Stomach (tissue), 9 donors: Measurements from ENCODE around the gene PDE4D. TPM values are rescaled to one million over a fixed set of nuclear protein-coding genes. Genes with fewer than 3 reads are reported as not detected.

Experiments
- DNase-seq, 2 donors: peaks; one replicate each; pipeline versions ENCODE4 v3.0.0 to v3.0.0-alpha.2; 2013 to 2019
- H3K27ac ChIP-seq, 5 donors: fragments of 200-600 bp in 4 of 5; sonication (generic) in 4 of 5; one replicate each; pipeline ENCODE4 v1.5.1; 2013 to 2019; ENCODE audit warnings: mild to moderate bottlenecking in 1 of 5, moderate library complexity in 1 of 5
- H3K27me3 ChIP-seq, 3 donors: fragments of 200-600 bp; sonication (generic); one replicate each; pipeline ENCODE4 v1.5.1; 2017 to 2019; ENCODE audit warnings: mixed run types in 1 of 3
- H3K36me3 ChIP-seq, 4 donors: fragments of 200-600 bp; sonication (generic); 1 replicate in 3 of 4; 2 replicates in 1 of 4; pipeline ENCODE4 v1.5.1; 2016 to 2019
- H3K4me1 ChIP-seq, 4 donors: fragments of 200-600 bp; sonication (generic); one replicate each; pipeline ENCODE4 v1.5.1; 2016 to 2019
- H3K4me3 ChIP-seq, 4 donors: fragments of 200-600 bp; sonication (generic) in 3 of 4; one replicate each; pipeline ENCODE4 v1.5.1; 2016 to 2019; ENCODE audit warnings: mild to moderate bottlenecking in 1 of 4
- H3K9me3 ChIP-seq, 4 donors: fragments of 200-600 bp; sonication (generic); one replicate each; pipeline ENCODE4 v1.5.1; 2016 to 2019
- EP300 ChIP-seq: sonication (generic); formaldehyde crosslinking; IDR thresholded peaks from one replicate; pipeline ENCODE4 v1.6.1; 2017; ENCODE audit warnings: antibody characterized with exemption
- POLR2A ChIP-seq, 4 donors: fragments of 450-650 bp; IDR thresholded peaks; one replicate each; pipeline ENCODE4 v1.6.1; 2016; ENCODE audit warnings: antibody characterized with exemption in 4 of 4, control low read depth in 2 of 4, mild to moderate bottlenecking in 1 of 4, moderate library complexity in 1 of 4
- POLR2AphosphoS5 ChIP-seq, 3 donors: sonication (generic); formaldehyde crosslinking; IDR thresholded peaks; one replicate each; pipeline ENCODE4 v1.6.1; 2016; ENCODE audit warnings: antibody characterized with exemption in 3 of 3
- WGBS, 5 donors: extraction: QIAGEN DNeasy Blood & Tissue Kit in 3 of 5; methylation state at CpG; one replicate each; pipeline versions ENCODE4 v1.1.5 to v1.1.7; 2013 to 2018; 5-methylcytosine and 5-hydroxymethylcytosine counted together
- intact Hi-C: fragments of 100-400 bp; cut with DNase I; formaldehyde crosslinking; loops from one replicate; pipeline ENCODE4 v1.15.1; 2023; ENCODE audit warnings: low total_unique reads
- polyA plus RNA-seq, 3 donors: library from polyadenylated mRNA; stranded (reverse); fragments of 200-250 nt; gene quantifications; one replicate each; pipeline ENCODE4 v1.2.3, GENCODE V29; 2013
- total RNA-seq, 5 donors: library from RNA; depleted of rRNA; stranded (reverse); fragments of >200 nt; gene quantifications; one replicate each; pipeline versions ENCODE4 v1.1.0 to v1.2.3, GENCODE V29; 2014 to 2016
- TF ChIP-seq, protein P1 (sequence below), 7 experiments: fragments of 450-650 bp in 4 of 7; fragments of 200-600 bp in 3 of 7; sonication (generic) in 3 of 7; IDR thresholded peaks; one replicate each; pipeline ENCODE4 v1.5.1; 2016 to 2019; ENCODE audit warnings: antibody characterized with exemption in 7 of 7, control low read depth in 2 of 7, mild to moderate bottlenecking in 1 of 7
- donor health status: healthy with polysubstance abuse.
- donor health status: Bipolar disorder and iron deficiency.
- donor health status: healthy.

The PDE4D gene
- total and polyA plus RNA-seq, 8 donors: 3.1 to 147 (median 97.3) TPM

- TF ChIP-seq POLR2AphosphoS5 (IDR thresholded peaks at IDR 0.05) (no peak), EP300 (no peak), POLR2A (IDR thresholded peaks at IDR 0.05) (no peak)
- TF ChIP-seq, protein P1, sequence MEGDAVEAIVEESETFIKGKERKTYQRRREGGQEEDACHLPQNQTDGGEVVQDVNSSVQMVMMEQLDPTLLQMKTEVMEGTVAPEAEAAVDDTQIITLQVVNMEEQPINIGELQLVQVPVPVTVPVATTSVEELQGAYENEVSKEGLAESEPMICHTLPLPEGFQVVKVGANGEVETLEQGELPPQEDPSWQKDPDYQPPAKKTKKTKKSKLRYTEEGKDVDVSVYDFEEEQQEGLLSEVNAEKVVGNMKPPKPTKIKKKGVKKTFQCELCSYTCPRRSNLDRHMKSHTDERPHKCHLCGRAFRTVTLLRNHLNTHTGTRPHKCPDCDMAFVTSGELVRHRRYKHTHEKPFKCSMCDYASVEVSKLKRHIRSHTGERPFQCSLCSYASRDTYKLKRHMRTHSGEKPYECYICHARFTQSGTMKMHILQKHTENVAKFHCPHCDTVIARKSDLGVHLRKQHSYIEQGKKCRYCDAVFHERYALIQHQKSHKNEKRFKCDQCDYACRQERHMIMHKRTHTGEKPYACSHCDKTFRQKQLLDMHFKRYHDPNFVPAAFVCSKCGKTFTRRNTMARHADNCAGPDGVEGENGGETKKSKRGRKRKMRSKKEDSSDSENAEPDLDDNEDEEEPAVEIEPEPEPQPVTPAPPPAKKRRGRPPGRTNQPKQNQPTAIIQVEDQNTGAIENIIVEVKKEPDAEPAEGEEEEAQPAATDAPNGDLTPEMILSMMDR (IDR thresholded peaks at IDR 0.05): no peak
- peak overlapping the region in 3 of 5 donors; percentile 13 to 52 (median 37) for H3K27ac ChIP-seq
- no peak for DNase-seq
These were observed 635.8 kb downstream of the PDE4D start for GRCh38 chr5:59257488-59258400.

DNA sequence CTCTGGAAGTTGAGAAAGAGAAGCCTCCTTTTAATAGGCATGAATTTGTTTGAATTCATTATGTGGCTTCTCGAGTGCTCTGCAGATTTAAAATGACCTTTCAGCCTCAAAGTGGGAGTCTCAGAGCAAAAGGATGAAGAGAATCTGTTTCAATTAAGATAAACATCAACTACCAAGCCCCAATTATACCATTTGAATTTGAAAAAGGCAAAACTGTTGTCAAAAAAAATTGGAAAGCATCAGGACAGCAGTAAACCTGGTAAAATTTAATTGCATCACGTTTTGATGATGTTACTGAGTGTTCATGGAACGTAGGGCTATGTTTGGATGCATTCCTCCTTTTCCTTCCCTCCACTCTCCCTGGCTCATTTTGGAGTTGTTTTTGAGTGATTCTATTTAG is 637.2 kb downstream of the PDE4D start:
- peak in 1 of 3 donors; percentile 1 for TF ChIP-seq POLR2AphosphoS5 (IDR thresholded peaks at IDR 0.05)
- TF ChIP-seq, protein P1 (IDR thresholded peaks at IDR 0.05): no peak
- Histone ChIP-seq H3K4me1 (peaks cover 0 to 51% (median 19%) of the 10 kb centered on the region in 4 donors), H3K27ac (peak overlapping the region in 3 of 5 donors; percentile 13 to 52 (median 37)), H3K9me3 (no peaks in the 10 kb centered on the region), H3K4me3 (no peak overlapping the region), H3K27me3 (no peaks in the 10 kb centered on the region), H3K36me3 (no peaks in the 10 kb centered on the region)
- intact Hi-C loops: no loop called here
- 49 to 62% (median 60%) methylated on average over 3 of the region's 3 CpGs for WGBS, 5 donors
- DNase-seq: no peak

More at GRCh38 chr5:59257488-59258400, 635.8 kb downstream of the PDE4D start:
- Histone ChIP-seq H3K36me3 (no peaks in the 10 kb centered on the region), H3K9me3 (no peaks in the 10 kb centered on the region), H3K27me3 (no peaks in the 10 kb centered on the region), H3K4me1 (peaks cover 0 to 54% (median 23%) of the 10 kb centered on the region in 4 donors), H3K4me3 (no peak overlapping the region)
- intact Hi-C loops: no loop called here
- WGBS, 5 donors: 69 to 87% (median 75%) methylated on average over 4 of the region's 4 CpGs

DNA sequence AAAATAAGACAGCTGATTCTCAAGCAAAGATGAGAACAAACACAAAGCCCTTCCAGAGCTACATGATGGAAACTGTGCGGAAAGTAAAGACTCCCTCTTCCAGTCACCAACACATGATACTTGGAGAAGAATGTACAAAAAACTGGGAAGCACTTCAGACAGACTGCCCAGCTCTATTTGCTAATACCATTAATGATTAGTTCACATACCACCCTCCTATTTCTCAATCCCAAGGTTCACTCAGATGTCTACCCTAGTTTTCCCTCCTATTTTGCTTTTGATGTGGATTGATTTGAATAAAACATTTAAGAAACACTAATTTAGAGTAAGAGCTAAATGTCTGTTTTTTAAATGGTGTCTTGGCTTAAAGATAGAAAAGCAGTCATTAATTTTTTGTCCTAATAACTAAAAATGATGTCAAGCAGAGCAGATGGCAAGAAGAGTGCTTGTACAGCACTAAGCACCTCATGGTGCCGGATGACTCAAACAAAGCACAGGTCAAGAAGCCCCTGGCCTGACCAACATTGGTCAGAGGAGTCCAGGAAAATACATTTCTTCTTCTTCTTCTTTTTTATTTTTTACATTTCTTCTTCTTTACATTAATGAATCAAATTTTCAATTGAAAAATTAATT is 639.4 kb downstream of the PDE4D start:
- Histone ChIP-seq H3K4me1 (peaks cover 0 to 35% (median 15%) of the 10 kb centered on the region in 4 donors), H3K9me3 (no peaks in the 10 kb centered on the region), H3K27ac (peak overlapping the region in 2 of 5 donors; percentile 12 to 30), H3K36me3 (no peaks in the 10 kb centered on the region), H3K27me3 (no peaks in the 10 kb centered on the region), H3K4me3 (no peak overlapping the region)
- no peak for DNase-seq
- TF ChIP-seq POLR2A (IDR thresholded peaks at IDR 0.05) (no peak), EP300 (no peak), POLR2AphosphoS5 (IDR thresholded peaks at IDR 0.05) (no peak)
- TF ChIP-seq, protein P1 (IDR thresholded peaks at IDR 0.05): no peak
- intact Hi-C loops: no loop called here
- 89 to 95% (median 92%) methylated on average over 2 of the region's 2 CpGs for WGBS, 5 donors

DNA sequence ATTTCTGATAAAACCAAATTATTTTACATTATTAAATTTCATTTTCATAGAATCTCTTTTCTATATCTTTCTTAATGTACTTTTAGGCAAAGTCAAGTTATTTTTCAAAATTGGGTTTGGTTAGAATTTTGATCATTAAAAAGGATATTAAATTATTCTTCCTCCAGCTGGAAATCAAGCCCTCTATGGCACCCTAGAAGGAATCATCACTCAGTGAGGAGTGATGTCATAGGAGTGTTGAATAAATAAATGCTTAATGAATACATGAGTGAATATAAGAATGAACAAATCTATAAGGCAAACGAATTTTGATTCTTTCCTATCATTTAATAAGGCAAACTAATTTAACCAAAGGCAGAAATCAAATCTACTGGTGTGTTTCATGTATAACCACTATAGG is 639.9 kb downstream of the PDE4D start:
- 54 to 75% (median 67%) methylated on average over 1 of the region's 1 CpG for WGBS, 5 donors
- TF ChIP-seq EP300 (no peak), POLR2A (IDR thresholded peaks at IDR 0.05) (no peak), POLR2AphosphoS5 (IDR thresholded peaks at IDR 0.05) (no peak)
- TF ChIP-seq, protein P1 (IDR thresholded peaks at IDR 0.05): no peak
- intact Hi-C loops: no loop called here
- Histone ChIP-seq H3K36me3 (no peaks in the 10 kb centered on the region), H3K27me3 (no peaks in the 10 kb centered on the region), H3K27ac (peak overlapping the region in 1 of 5 donors; percentile 12), H3K9me3 (no peaks in the 10 kb centered on the region), H3K4me1 (peaks cover 0 to 32% (median 15%) of the 10 kb centered on the region in 4 donors), H3K4me3 (no peak overlapping the region)
- DNase-seq: no peak
